SK-N-SH (cell line): ENCODE results near the gene TGDS. TPM values are rescaled to one million over a fixed set of nuclear protein-coding genes. Genes with fewer than 3 reads are reported as not detected.

Source experiments
- CTCF ChIA-PET: fragments of 300-600, 350-600 bp; formaldehyde crosslinking; extraction: SDS; loops from one replicate; lab custom pipeline; 2021; lab: Yijun Ruan, JAX
- POLR2A ChIA-PET: fragments of 350-600 bp; sonication (Branson Sonifier 250); formaldehyde crosslinking; extraction: SDS; loops from one replicate; lab custom pipeline; 2020; ENCODE audit warnings: antibody characterized with exemption, inconsistent platforms; lab: Yijun Ruan, JAX
- DNase-seq: peaks from one replicate; pipeline ENCODE4 v3.0.0; 2012
- H2AFZ ChIP-seq: fragments of 200-600 bp; sonication (generic); 2 replicates; pipeline ENCODE4 v1.8.1; 2016; ENCODE audit warnings: antibody characterized with exemption, mild to moderate bottlenecking, low read depth
- H3F3A ChIP-seq: fragments of 200-600 bp; sonication (generic); replicated peaks from 2 replicates; pipeline ENCODE3; 2016; ENCODE audit warnings: antibody characterized with exemption, mild to moderate bottlenecking; ENCODE audit not compliant: insufficient read depth
- H3K27ac ChIP-seq, 2 experiments: fragments of 200-500 bp in 1 of 2; fragments of 200-600 bp in 1 of 2; sonication (Bioruptor generic) in 1 of 2; sonication (generic), shearing (Covaris generic) in 1 of 2; 2 replicates each; pipeline versions ENCODE4 v1.5.1 to v1.6.1; 2014 to 2016; ENCODE audit warnings: low read depth in 2 of 2, inconsistent platforms in 1 of 2, low read length in 1 of 2, mild to moderate bottlenecking in 1 of 2, mixed read lengths in 1 of 2
- H3K27me3 ChIP-seq: fragments of 200-600 bp; sonication (generic), shearing (Covaris generic); 2 replicates; pipeline ENCODE4 v1.6.1; 2016; ENCODE audit warnings: mixed run types; ENCODE audit not compliant: insufficient read depth
- H3K36me3 ChIP-seq, 2 experiments: fragments of 200-500 bp in 1 of 2; fragments of 200-600 bp in 1 of 2; sonication (Bioruptor generic) in 1 of 2; sonication (generic) in 1 of 2; replicated peaks in 1 of 2; 2 replicates each; pipeline versions ENCODE3 to v1.5.1; 2014 to 2016; ENCODE audit warnings: low read length in 1 of 2, mild to moderate bottlenecking in 1 of 2; ENCODE audit not compliant: insufficient read depth in 2 of 2, control insufficient read depth in 1 of 2
- H3K4me1 ChIP-seq, 2 experiments: fragments of 200-500 bp in 1 of 2; fragments of 200-600 bp in 1 of 2; sonication (Bioruptor generic) in 1 of 2; sonication (generic), shearing (Covaris generic) in 1 of 2; 2 replicates each; pipeline versions ENCODE4 v1.5.1 to v1.6.1; 2014 to 2016; ENCODE audit warnings: low read depth in 1 of 2, low read length in 1 of 2, mixed run types in 1 of 2; ENCODE audit not compliant: insufficient read depth in 2 of 2, control insufficient read depth in 1 of 2
- H3K4me2 ChIP-seq: fragments of 200-600 bp; sonication (generic), shearing (Covaris generic); 2 replicates; pipeline ENCODE4 v1.6.1; 2017; ENCODE audit warnings: mixed run types
- H3K4me3 ChIP-seq, 2 experiments: fragments of 200-500 bp in 1 of 2; fragments of 200-600 bp in 1 of 2; sonication (Bioruptor generic) in 1 of 2; sonication (generic), shearing (Covaris generic) in 1 of 2; 2 replicates each; pipeline versions ENCODE4 v1.5.1 to v1.8.1; 2014 to 2016; ENCODE audit warnings: low read depth in 2 of 2, inconsistent platforms in 1 of 2, low read length in 1 of 2, mild to moderate bottlenecking in 1 of 2, mixed read lengths in 1 of 2, moderate library complexity in 1 of 2
- H3K79me2 ChIP-seq: fragments of 200-600 bp; sonication (generic); 2 replicates; pipeline ENCODE4 v1.8.1; 2017; ENCODE audit warnings: mild to moderate bottlenecking; ENCODE audit not compliant: insufficient read depth
- H3K9ac ChIP-seq: fragments of 200-600 bp; sonication (generic); 2 replicates; pipeline ENCODE4 v1.6.1; 2017; ENCODE audit warnings: mixed run types
- H3K9me2 ChIP-seq: fragments of 200-600 bp; sonication (generic); 2 replicates; pipeline ENCODE4 v1.6.1; 2017; ENCODE audit warnings: mixed run types
- H3K9me3 ChIP-seq: fragments of 200-600 bp; sonication (generic); 2 replicates; pipeline ENCODE4 v1.6.1; 2017; ENCODE audit warnings: mixed run types, mild to moderate bottlenecking, moderate library complexity
- H4K20me1 ChIP-seq: fragments of 200-600 bp; sonication (generic); 2 replicates; pipeline ENCODE4 v1.6.1; 2017; ENCODE audit warnings: mild to moderate bottlenecking, mixed run types; ENCODE audit not compliant: insufficient read depth
- CHD2 ChIP-seq: fragments of 150-350 bp; IDR thresholded peaks from 2 replicates; pipeline ENCODE4 v1.6.1; 2018; ENCODE audit warnings: low read length; ENCODE audit not compliant: partially characterized antibody
- FOSL2 ChIP-seq: IDR thresholded peaks from 2 replicates; pipeline ENCODE4 v1.4.0; 2012; ENCODE audit warnings: low read depth, mild to moderate bottlenecking, moderate library complexity, borderline replicate concordance
- FOXM1 ChIP-seq: IDR thresholded peaks from 2 replicates; pipeline ENCODE4 v1.4.0; 2012; ENCODE audit warnings: low read depth, mild to moderate bottlenecking
- GABPA ChIP-seq: IDR thresholded peaks from 2 replicates; pipeline ENCODE4 v1.4.0; 2012; ENCODE audit warnings: low read depth, mild to moderate bottlenecking
- GATA2 ChIP-seq: sonication (generic); formaldehyde crosslinking; IDR thresholded peaks from 2 replicates; pipeline ENCODE4 v1.5.0; 2020; ENCODE audit warnings: mild to moderate bottlenecking, missing genetic modification reagents
- MEF2A ChIP-seq: IDR thresholded peaks from 2 replicates; pipeline ENCODE4 v1.4.0; 2012; ENCODE audit warnings: low read depth, borderline replicate concordance
- MXI1 ChIP-seq: IDR thresholded peaks from 2 replicates; pipeline ENCODE4 v1.6.1; 2012; ENCODE audit warnings: mild to moderate bottlenecking, low read depth, low read length, improper control_type of control experiment
- RFX5 ChIP-seq: IDR thresholded peaks from 2 replicates; pipeline ENCODE4 v1.6.1; 2012; ENCODE audit warnings: mild to moderate bottlenecking, improper control_type of control experiment, low read length
- RXRA ChIP-seq: IDR thresholded peaks from 2 replicates; pipeline ENCODE4 v1.4.0; 2012; ENCODE audit warnings: low read depth, mild to moderate bottlenecking, borderline replicate concordance
- SIN3A ChIP-seq: IDR thresholded peaks from 2 replicates; pipeline ENCODE4 v1.6.1; 2012; ENCODE audit warnings: low read depth, mild to moderate bottlenecking, low read length, moderate library complexity, borderline replicate concordance
- SMC3 ChIP-seq: IDR thresholded peaks from 2 replicates; pipeline ENCODE4 v1.6.1; 2012; ENCODE audit warnings: low read depth, low read length, improper control_type of control experiment
- TAF1 ChIP-seq: IDR thresholded peaks from 2 replicates; pipeline ENCODE4 v1.6.1; 2012; ENCODE audit warnings: low read depth, mild to moderate bottlenecking, low read length, moderate library complexity, borderline replicate concordance
- TCF12 ChIP-seq: IDR thresholded peaks from 2 replicates; pipeline ENCODE4 v1.4.0; 2012
- TEAD4 ChIP-seq: IDR thresholded peaks from 2 replicates; pipeline ENCODE4 v1.4.0; 2012; ENCODE audit warnings: mild to moderate bottlenecking, borderline replicate concordance; ENCODE audit not compliant: insufficient read depth
- YY1 ChIP-seq: IDR thresholded peaks from 2 replicates; pipeline ENCODE4 v1.4.0; 2012; ENCODE audit warnings: low read depth, mild to moderate bottlenecking
- WGBS: methylation state at CpG from one replicate; pipeline ENCODE4 v1.1.6; 2017; ENCODE audit warnings: low lambda C conversion rate; 5-methylcytosine and 5-hydroxymethylcytosine counted together
- polyA plus RNA-seq, 3 experiments: library from polyadenylated mRNA; depleted of rRNA; stranded (reverse); fragments of >200 nt; gene quantifications; 2 replicates each; pipeline ENCODE4 v1.2.3, GENCODE V29; 2012
- TF ChIP-seq, protein P1 (sequence below): fragments of 150-350 bp; IDR thresholded peaks from 2 replicates; pipeline ENCODE4 v1.6.1; 2016; ENCODE audit warnings: mild to moderate bottlenecking, low read depth, low read length
- TF ChIP-seq, protein P2 (sequence below): IDR thresholded peaks from 2 replicates; pipeline ENCODE4; 2012
- TF ChIP-seq, protein P3 (sequence below): IDR thresholded peaks from 2 replicates; pipeline ENCODE4 v1.4.0; 2012; ENCODE audit warnings: low read depth, borderline replicate concordance
- TF ChIP-seq, protein P4 (sequence below): IDR thresholded peaks from 2 replicates; pipeline ENCODE4 v1.6.1; 2012; ENCODE audit warnings: mild to moderate bottlenecking, low read depth, low read length, moderate library complexity
- TF ChIP-seq, protein P5 (sequence below): fragments of 150-350 bp; IDR thresholded peaks from 2 replicates; pipeline ENCODE4 v1.6.1; 2017; ENCODE audit warnings: antibody characterized with exemption, low read length, low read depth, borderline replicate concordance
- TF ChIP-seq, protein P6 (sequence below): fragments of 200-600 bp; sonication (generic); IDR thresholded peaks from 2 replicates; pipeline ENCODE4 v1.6.1; 2017; ENCODE audit warnings: antibody characterized with exemption, mild to moderate bottlenecking, moderate library complexity
- TF ChIP-seq, protein P7 (sequence below): IDR thresholded peaks from 2 replicates; pipeline ENCODE4 v1.4.0; 2012; ENCODE audit warnings: low read depth

TGDS gene
- polyA plus RNA-seq, 1 of the 3 experiments (the other 2 are of a cell fraction): 8.2 TPM

DNA sequence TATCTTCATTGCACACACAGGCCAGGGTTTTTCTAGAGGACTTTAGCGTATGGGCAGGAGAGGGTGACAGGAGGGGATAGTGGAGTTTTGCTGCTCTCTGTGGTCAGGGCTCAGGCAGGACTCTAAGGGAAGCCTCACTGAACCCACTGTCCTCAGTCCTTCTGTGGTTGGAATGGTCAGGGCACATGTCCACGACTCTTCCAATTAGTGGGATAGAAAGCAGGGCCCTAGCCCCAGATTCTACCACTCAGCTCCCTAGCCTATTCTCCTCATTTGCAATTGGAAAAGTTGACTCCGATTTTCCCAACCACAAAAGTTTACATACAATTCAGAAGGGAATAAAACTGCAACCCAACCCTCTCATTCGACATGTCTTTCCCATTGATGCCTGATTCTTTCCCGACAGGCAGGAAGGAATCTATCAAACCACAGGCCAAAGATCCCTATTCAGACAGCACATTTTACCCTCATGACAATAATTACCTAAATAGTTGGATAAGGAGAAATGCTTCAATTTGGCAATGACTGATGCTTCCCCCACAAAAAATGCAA is 38.2 kb downstream of the TGDS start (continued):
- TF ChIP-seq, protein P1, sequence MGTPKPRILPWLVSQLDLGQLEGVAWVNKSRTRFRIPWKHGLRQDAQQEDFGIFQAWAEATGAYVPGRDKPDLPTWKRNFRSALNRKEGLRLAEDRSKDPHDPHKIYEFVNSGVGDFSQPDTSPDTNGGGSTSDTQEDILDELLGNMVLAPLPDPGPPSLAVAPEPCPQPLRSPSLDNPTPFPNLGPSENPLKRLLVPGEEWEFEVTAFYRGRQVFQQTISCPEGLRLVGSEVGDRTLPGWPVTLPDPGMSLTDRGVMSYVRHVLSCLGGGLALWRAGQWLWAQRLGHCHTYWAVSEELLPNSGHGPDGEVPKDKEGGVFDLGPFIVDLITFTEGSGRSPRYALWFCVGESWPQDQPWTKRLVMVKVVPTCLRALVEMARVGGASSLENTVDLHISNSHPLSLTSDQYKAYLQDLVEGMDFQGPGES: no peak
- TF ChIP-seq, protein P2, sequence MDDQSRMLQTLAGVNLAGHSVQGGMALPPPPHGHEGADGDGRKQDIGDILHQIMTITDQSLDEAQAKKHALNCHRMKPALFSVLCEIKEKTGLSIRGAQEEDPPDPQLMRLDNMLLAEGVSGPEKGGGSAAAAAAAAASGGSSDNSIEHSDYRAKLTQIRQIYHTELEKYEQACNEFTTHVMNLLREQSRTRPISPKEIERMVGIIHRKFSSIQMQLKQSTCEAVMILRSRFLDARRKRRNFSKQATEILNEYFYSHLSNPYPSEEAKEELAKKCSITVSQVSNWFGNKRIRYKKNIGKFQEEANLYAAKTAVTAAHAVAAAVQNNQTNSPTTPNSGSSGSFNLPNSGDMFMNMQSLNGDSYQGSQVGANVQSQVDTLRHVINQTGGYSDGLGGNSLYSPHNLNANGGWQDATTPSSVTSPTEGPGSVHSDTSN: no peak
- TF ChIP-seq TEAD4 (no peak), RXRA (no peak), TAF1 (no peak), GABPA (no peak)
- TF ChIP-seq, all 33 proteins: peak for 0

DNA sequence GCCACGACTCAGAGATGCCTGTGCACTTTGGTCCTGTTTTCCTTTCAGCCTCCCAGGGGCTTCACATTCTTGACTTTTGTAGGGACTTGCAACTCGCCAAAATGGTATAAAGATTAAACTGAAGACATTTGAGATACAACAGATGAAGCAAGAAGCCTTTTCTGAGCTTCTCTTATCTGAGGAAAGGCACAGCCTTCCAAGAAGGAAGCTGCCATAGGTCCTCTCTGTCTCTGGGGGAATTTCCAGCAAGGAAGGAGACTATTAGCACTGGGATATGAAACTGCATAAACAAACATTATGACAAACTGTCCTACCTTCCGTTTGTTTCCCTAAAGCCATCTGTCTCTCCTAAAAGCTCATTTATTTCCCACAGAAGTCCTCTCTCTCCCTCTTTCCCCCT is 39.3 kb downstream of the TGDS start:
- no peaks in the 10 kb centered on the region; a peak in 1 of 4 replicates for H3K4me1 ChIP-seq
- H3K27ac ChIP-seq: no peak overlapping the region
- no peaks in the 10 kb centered on the region for H3K27me3 ChIP-seq
- CTCF ChIA-PET: interaction anchor here (0.8 to 1.1 kb wide), 2 partner anchors 61 to 118 kb away, joined by 3 to 4 read pairs; no protein-coding TSS in a partner anchor
- POLR2A ChIA-PET: no interaction called here
- no peak for DNase-seq
- no peak overlapping the region for H3K4me3 ChIP-seq
- no peaks in the 10 kb centered on the region for H4K20me1 ChIP-seq
- H3K79me2 ChIP-seq: no peaks in the 10 kb centered on the region
- H3F3A ChIP-seq: no peaks in the 10 kb centered on the region
- no peak overlapping the region for H3K4me2 ChIP-seq
- no peak overlapping the region for H3K9ac ChIP-seq
- no peaks in the 10 kb centered on the region for H3K9me2 ChIP-seq
- no peaks in the 10 kb centered on the region for H3K36me3 ChIP-seq
- WGBS: 81% methylated on average over 3 of the region's 3 CpGs
- H2AFZ ChIP-seq: no peak overlapping the region
- no peaks in the 10 kb centered on the region for H3K9me3 ChIP-seq
- no peak for TF ChIP-seq CHD2
- TF ChIP-seq RXRA: no peak
- TF ChIP-seq, protein P3, sequence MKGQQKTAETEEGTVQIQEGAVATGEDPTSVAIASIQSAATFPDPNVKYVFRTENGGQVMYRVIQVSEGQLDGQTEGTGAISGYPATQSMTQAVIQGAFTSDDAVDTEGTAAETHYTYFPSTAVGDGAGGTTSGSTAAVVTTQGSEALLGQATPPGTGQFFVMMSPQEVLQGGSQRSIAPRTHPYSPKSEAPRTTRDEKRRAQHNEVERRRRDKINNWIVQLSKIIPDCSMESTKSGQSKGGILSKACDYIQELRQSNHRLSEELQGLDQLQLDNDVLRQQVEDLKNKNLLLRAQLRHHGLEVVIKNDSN: no peak
- TF ChIP-seq, protein P4, sequence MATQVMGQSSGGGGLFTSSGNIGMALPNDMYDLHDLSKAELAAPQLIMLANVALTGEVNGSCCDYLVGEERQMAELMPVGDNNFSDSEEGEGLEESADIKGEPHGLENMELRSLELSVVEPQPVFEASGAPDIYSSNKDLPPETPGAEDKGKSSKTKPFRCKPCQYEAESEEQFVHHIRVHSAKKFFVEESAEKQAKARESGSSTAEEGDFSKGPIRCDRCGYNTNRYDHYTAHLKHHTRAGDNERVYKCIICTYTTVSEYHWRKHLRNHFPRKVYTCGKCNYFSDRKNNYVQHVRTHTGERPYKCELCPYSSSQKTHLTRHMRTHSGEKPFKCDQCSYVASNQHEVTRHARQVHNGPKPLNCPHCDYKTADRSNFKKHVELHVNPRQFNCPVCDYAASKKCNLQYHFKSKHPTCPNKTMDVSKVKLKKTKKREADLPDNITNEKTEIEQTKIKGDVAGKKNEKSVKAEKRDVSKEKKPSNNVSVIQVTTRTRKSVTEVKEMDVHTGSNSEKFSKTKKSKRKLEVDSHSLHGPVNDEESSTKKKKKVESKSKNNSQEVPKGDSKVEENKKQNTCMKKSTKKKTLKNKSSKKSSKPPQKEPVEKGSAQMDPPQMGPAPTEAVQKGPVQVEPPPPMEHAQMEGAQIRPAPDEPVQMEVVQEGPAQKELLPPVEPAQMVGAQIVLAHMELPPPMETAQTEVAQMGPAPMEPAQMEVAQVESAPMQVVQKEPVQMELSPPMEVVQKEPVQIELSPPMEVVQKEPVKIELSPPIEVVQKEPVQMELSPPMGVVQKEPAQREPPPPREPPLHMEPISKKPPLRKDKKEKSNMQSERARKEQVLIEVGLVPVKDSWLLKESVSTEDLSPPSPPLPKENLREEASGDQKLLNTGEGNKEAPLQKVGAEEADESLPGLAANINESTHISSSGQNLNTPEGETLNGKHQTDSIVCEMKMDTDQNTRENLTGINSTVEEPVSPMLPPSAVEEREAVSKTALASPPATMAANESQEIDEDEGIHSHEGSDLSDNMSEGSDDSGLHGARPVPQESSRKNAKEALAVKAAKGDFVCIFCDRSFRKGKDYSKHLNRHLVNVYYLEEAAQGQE: no peak
- TF ChIP-seq MEF2A: no peak
- TF ChIP-seq, protein P5, sequence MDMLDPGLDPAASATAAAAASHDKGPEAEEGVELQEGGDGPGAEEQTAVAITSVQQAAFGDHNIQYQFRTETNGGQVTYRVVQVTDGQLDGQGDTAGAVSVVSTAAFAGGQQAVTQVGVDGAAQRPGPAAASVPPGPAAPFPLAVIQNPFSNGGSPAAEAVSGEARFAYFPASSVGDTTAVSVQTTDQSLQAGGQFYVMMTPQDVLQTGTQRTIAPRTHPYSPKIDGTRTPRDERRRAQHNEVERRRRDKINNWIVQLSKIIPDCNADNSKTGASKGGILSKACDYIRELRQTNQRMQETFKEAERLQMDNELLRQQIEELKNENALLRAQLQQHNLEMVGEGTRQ: no peak
- TF ChIP-seq MXI1: no peak
- no peak for TF ChIP-seq FOXM1
- no peak for TF ChIP-seq RFX5
- TF ChIP-seq, protein P6, sequence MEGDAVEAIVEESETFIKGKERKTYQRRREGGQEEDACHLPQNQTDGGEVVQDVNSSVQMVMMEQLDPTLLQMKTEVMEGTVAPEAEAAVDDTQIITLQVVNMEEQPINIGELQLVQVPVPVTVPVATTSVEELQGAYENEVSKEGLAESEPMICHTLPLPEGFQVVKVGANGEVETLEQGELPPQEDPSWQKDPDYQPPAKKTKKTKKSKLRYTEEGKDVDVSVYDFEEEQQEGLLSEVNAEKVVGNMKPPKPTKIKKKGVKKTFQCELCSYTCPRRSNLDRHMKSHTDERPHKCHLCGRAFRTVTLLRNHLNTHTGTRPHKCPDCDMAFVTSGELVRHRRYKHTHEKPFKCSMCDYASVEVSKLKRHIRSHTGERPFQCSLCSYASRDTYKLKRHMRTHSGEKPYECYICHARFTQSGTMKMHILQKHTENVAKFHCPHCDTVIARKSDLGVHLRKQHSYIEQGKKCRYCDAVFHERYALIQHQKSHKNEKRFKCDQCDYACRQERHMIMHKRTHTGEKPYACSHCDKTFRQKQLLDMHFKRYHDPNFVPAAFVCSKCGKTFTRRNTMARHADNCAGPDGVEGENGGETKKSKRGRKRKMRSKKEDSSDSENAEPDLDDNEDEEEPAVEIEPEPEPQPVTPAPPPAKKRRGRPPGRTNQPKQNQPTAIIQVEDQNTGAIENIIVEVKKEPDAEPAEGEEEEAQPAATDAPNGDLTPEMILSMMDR: no peak
- no peak for TF ChIP-seq TCF12
- no peak for TF ChIP-seq YY1
- TF ChIP-seq, protein P7, sequence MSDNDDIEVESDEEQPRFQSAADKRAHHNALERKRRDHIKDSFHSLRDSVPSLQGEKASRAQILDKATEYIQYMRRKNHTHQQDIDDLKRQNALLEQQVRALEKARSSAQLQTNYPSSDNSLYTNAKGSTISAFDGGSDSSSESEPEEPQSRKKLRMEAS: no peak
- TF ChIP-seq SMC3: no peak
- TF ChIP-seq TEAD4: no peak
- no peak for TF ChIP-seq GABPA
- no peak for TF ChIP-seq FOSL2
- TF ChIP-seq GATA2: no peak
- TF ChIP-seq SIN3A: no peak
